ENCODE results near the gene ZSCAN5B.

- TF ChIP-seq CTCF (IDR thresholded peaks at IDR 0.05; ENCODE audit: insufficient read depth, low read length, poor library complexity, severe bottlenecking) (no peak), EZH2phosphoT487 (conservative IDR thresholded peaks at IDR 0.05; ENCODE audit: low read length) (no peak)
These were observed 51.9 kb downstream of the ZSCAN5B start for GRCh38 chr19:56145698-56146097.

Measured in SU-DHL-6 (cell line).